Measurements from ENCODE around the gene RAD18.

The RAD18 gene, protein sequence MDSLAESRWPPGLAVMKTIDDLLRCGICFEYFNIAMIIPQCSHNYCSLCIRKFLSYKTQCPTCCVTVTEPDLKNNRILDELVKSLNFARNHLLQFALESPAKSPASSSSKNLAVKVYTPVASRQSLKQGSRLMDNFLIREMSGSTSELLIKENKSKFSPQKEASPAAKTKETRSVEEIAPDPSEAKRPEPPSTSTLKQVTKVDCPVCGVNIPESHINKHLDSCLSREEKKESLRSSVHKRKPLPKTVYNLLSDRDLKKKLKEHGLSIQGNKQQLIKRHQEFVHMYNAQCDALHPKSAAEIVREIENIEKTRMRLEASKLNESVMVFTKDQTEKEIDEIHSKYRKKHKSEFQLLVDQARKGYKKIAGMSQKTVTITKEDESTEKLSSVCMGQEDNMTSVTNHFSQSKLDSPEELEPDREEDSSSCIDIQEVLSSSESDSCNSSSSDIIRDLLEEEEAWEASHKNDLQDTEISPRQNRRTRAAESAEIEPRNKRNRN

GRCh38 chr3:8963137-8963853, at the start of gene RAD18:
RAD18 (minus strand) TSS chr3:8963472; CDS start chr3:8963385, 87 bp downstream.
- DNase-seq (ENCODE audit: low read depth): peak; percentile 89

DNA sequence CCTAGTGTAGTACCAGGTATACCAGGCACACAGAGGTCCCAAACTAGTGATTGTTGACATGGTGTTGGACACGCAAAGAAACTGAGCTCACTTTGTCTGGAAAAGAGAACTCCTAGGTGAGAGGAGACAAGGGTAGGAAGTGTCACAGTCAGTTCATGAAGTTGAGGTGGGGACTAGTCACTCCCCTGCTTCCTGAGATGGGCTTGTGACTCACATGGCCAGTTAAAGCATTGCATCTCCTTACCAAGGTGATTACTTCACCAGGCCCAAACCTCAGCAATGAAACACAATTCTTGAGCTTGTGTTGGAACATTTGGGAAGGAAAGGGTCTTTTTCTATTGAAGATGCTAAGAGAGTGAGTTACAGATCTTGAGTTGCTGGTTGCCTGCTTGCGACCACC, 49.2 kb upstream of the RAD18 start:
- no peak for DNase-seq (ENCODE audit: low read depth)

GRCh38 chr3:9009976-9010545, 46.8 kb upstream of the RAD18 start:
- DNase-seq (ENCODE audit: low read depth): no peak

GRCh38 chr3:9008550-9009255, 45.4 kb upstream of the RAD18 start:
- no peak for DNase-seq (ENCODE audit: low read depth)

GRCh38 chr3:9007928-9008327, 44.7 kb upstream of the RAD18 start:
- DNase-seq (ENCODE audit: low read depth): no peak

DNA sequence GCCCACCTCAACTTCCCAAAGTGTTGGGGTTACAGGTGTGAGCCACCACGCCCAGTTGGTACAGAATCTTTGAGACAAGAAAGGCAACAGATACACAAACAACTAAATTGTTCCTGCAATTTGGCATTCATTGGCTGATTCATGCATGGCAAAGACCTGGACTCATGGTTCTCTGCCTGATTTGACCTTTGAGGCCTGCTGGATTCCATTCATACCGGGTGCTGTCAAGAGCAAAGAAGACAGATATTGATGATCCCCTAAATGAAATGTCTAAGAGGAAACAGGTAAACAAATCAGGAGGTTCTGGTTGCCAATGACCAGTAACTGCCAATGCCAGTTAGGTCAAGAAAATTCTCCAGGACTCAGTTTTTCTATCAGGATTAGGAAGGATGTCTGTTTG, 43.9 kb upstream of the RAD18 start:
- no peak for DNase-seq (ENCODE audit: low read depth)

GRCh38 chr3:9000041-9000440, 36.8 kb upstream of the RAD18 start:
- no peak for DNase-seq (ENCODE audit: low read depth)

- no peak for DNase-seq (ENCODE audit: low read depth)
These were observed 33.9 kb upstream of the RAD18 start for GRCh38 chr3:8997151-8997550.

DNA sequence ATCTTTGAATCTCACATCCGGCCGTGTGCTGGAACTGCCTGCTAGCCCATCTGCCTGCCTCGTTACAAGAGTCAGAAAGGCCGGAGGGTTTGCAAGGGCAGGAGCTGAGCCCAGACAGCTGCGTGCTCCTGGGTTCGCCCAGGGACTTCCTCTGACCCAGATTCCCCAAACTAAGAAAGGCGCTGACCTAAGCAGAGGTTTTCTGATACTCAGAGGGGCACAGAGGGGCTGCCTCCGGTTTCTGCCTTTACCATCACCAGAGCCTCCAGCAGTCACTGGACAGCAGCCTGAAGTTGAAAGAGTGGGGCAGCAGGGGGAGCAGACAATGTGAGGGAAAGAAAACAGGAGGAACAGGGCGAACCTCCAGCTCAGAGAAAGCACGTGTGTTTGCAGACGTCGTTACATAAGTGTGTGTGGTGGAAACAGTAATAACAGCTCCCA, 33.4 kb upstream of the RAD18 start:
- no peak for DNase-seq (ENCODE audit: low read depth)

DNA sequence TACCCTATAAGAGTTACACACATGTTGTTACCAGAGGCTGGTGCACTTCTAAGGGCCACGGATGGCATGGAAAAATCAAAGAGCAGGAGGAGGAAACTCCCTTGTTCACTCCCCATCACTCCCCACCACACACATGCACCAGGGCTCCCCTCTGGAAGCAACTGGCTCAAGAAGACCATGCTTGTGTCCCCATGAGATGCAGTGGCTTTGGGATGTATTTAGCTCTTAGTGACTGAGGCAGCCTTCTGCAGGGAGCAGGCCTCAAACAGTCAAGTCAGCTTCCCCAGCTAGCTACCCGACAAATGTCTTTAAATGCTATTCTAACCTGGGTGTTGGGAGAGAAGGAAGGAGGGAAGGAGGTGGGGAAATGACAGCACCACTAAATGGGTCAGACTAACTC, 32.9 kb upstream of the RAD18 start:
- DNase-seq (ENCODE audit: low read depth): no peak

DNA sequence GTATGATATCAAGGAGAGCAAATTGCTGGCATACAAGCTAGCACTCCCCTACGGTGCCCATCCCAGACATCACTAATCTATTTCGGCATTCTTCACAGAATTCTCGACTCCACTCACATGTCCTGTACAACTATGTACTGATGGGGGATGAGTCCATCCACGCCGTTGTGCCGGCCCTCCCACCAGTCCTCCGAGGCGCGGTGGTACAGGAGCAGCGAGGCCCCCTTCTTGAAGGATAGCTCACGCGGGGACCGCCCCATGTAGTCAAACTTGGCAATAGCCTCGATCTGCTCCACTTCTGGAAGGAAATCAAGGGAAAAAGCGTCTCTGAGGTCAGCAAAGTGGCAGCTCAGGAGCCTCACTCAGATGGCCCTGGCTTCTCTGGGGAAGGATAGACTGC, 31.0 kb upstream of the RAD18 start:
- DNase-seq (ENCODE audit: low read depth): no peak

- no peak for DNase-seq (ENCODE audit: low read depth)
These were observed 30.1 kb upstream of the RAD18 start for GRCh38 chr3:8993331-8993730.

- no peak for DNase-seq (ENCODE audit: low read depth)
These were observed 29.6 kb upstream of the RAD18 start for GRCh38 chr3:8992854-8993253.

DNA sequence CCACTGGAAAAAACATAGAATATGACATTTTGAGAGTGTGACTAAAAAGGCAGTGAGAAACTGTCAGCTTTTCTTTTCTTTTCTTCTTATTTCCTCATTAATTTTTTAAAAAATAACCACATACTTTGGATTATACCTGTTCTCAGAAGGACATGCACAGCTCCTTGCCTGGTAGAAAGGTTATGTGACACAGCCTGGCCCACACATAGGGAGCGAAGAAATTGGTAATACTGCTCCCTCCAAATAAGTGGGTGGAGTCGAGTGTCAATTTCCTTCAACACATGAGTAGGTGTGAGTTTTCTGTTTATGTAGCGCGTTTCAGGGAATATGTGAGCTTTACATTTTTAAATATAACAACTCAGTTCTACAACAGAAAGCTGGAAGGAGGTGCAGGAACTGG, 28.9 kb upstream of the RAD18 start:
- no peak for DNase-seq (ENCODE audit: low read depth)

DNA sequence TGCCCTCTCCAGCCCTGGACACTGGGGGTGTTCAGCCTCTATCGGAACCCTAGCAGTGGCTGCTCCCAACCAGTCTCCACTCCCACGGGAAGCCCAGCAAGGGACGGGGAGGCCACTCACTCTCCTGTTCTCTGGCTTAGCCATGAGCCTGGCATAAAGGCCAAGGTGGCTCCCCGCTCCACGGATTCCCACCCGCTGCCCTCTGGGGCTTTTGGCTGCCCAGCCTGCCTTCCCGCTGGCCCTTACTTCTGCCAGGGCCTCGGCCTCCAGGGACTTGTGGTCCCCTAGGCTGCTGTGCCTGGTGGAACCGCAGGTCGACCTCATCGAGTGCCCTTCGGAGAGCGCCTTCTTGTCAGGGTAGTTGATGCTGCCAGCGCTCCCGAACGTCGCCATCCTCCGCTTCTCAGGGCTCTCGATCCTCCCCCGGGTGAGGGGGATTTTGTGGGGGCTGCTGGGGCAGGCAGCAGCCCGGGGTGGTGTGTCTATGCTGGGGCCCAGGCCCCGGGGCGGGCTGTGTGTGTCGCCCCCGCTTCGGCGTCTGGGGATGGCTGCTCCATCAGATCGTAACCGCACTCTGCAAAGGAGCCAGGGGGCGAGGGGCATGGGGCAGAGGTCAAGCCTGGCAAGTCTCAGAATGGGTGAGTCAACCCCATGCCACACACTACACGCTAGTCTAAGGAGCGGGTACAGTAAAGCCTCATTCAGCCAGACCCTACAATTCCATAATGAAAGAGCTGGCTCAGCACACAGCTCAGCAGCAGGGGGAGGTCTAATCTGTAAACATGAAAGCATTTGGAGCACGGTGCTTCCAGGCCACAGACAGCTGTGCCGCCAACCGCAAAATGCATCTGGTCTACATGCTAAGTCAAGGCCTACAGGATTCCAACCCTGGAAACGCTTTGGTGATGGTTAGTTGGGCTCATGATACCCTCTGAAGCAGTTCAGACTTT, 27.3 kb upstream of the RAD18 start:
- DNase-seq (ENCODE audit: low read depth): no peak

DNA sequence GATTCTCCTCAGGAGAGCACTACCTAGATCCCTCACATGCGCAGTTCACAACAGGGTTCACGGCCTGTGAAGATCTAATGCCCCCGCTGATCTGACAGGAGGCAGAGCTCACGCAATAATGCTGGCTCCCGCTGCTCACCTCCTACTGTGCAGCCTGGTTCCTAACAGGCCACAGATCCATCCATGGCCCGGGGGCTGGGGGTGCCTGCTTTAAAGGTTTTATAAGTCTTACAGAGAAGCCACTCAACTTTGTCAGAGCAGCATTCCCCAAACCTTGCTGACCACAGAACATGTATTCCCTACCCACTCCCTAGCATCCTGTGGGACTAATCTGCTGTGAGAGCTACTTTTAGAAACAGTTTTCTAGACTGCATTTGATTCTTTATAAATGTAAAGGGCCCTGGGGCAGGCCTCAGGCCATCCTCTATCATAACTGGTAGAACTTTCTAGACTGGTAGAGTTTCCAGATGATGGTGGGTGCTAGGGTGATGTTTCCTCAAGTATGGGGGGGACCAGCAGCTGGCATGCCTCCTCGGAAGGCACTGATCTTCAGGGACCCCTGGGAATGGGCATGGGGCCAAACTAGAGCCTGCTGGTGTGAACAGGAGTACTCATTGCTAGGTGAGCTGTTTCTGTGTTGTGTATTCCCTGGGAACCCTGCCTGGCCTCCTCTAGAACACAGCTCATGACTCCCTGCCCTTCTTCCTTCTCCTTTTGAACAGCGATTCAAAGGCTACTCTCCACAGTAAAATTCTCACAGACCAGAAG, 25.7 kb upstream of the RAD18 start:
- DNase-seq (ENCODE audit: low read depth): no peak

GRCh38 chr3:8988384-8988655, 25.0 kb upstream of the RAD18 start:
- no peak for DNase-seq (ENCODE audit: low read depth)

- DNase-seq (ENCODE audit: low read depth): peak; percentile 10
These were observed 24.5 kb upstream of the RAD18 start for GRCh38 chr3:8987645-8988383.

GRCh38 chr3:8987226-8987625, 24.0 kb upstream of the RAD18 start:
- no peak for DNase-seq (ENCODE audit: low read depth)

- no peak for DNase-seq (ENCODE audit: low read depth)
These were observed 23.5 kb upstream of the RAD18 start for GRCh38 chr3:8986741-8987140.

Data from stimulated activated CD8-positive, alpha-beta memory T cell treated with anti-CD3 and anti-CD28 coated beads, Interleukin-12 subunit alpha, Interleukin-12 subunit beta, amount 100 ng/mL, for 1 hour (primary cell).